HEK293 (cell line): ENCODE measurements around the gene ACACB.

Experiments used
- CTCF ChIA-PET: fragments of 350-600 bp; formaldehyde crosslinking; extraction: SDS; loops from one replicate; lab custom pipeline; 2021; ENCODE audit warnings: antibody characterized with exemption; lab: Yijun Ruan, JAX
- POLR2A ChIA-PET: fragments of 300-600 bp; formaldehyde crosslinking; extraction: SDS; loops from one replicate; lab custom pipeline; 2020; ENCODE audit warnings: antibody characterized with exemption, inconsistent platforms; lab: Yijun Ruan, JAX
- H3K27ac ChIP-seq: fragments of 200-500 bp; sonication (Bioruptor generic); 2 replicates; pipeline ENCODE4 v1.5.1; 2014; ENCODE audit warnings: low read depth, low read length, control low read depth, inconsistent platforms; ENCODE audit errors: extremely low read depth
- H3K36me3 ChIP-seq, 2 experiments: fragments of 200-500 bp in 1 of 2; sonication (Bioruptor generic) in 1 of 2; 1 replicate in 1 of 2; 2 replicates in 1 of 2; pipeline ENCODE4 v1.5.1; 2014 to 2017; ENCODE audit warnings: inconsistent platforms in 2 of 2, low read length in 2 of 2; ENCODE audit not compliant: control insufficient read depth in 2 of 2, insufficient read depth in 1 of 2
- H3K4me1 ChIP-seq: fragments of 200-500 bp; sonication (Bioruptor generic); 2 replicates; pipeline ENCODE4 v1.5.1; 2014; ENCODE audit warnings: mild to moderate bottlenecking, low read length, inconsistent platforms; ENCODE audit not compliant: control insufficient read depth, insufficient read depth
- H3K4me3 ChIP-seq: 2 replicates; pipeline ENCODE4 v1.5.1; 2011; ENCODE audit warnings: low read depth, mild to moderate bottlenecking, control low read depth, low read length, moderate library complexity
- H3K9me3 ChIP-seq: fragments of 200-500 bp; sonication (Bioruptor generic); 2 replicates; pipeline ENCODE4 v1.5.1; 2014; ENCODE audit warnings: low read depth, low read length, inconsistent platforms; ENCODE audit not compliant: control insufficient read depth, insufficient read depth
- GLI4 ChIP-seq: fragments of 450-650 bp; formaldehyde crosslinking; IDR thresholded peaks from 2 replicates; pipeline ENCODE4 v1.5.1; 2016; ENCODE audit warnings: missing biosample characterization, missing genetic modification characterization
- MZF1 ChIP-seq: fragments of 450-650 bp; formaldehyde crosslinking; IDR thresholded peaks from 2 replicates; pipeline ENCODE4 v1.5.1; 2017; ENCODE audit warnings: missing biosample characterization, missing genetic modification characterization, borderline replicate concordance
- REPIN1 ChIP-seq: fragments of 450-650 bp; formaldehyde crosslinking; IDR thresholded peaks from 2 replicates; pipeline ENCODE4 v1.5.1; 2017; ENCODE audit warnings: missing biosample characterization, missing genetic modification characterization, low read depth
- SCRT1 ChIP-seq: fragments of 450-650 bp; formaldehyde crosslinking; IDR thresholded peaks from 2 replicates; pipeline ENCODE4 v1.5.1; 2016; ENCODE audit warnings: missing biosample characterization, missing genetic modification characterization, borderline replicate concordance
- ZNF138 ChIP-seq: fragments of 450-650 bp; formaldehyde crosslinking; IDR thresholded peaks from 2 replicates; pipeline ENCODE4 v1.5.1; 2016; ENCODE audit warnings: missing biosample characterization, missing genetic modification characterization, borderline replicate concordance
- ZNF214 ChIP-seq: fragments of 450-650 bp; formaldehyde crosslinking; IDR thresholded peaks from 2 replicates; pipeline ENCODE4 v1.5.1; 2017; ENCODE audit warnings: missing biosample characterization, mild to moderate bottlenecking, missing genetic modification characterization, borderline replicate concordance
- ZNF239 ChIP-seq: fragments of 450-650 bp; formaldehyde crosslinking; IDR thresholded peaks from 2 replicates; pipeline ENCODE4 v1.5.1; 2016; ENCODE audit warnings: missing biosample characterization, missing genetic modification characterization
- ZNF274 ChIP-seq, 2 experiments: fragments of 200-500 bp in 1 of 2; fragments of 450-650 bp in 1 of 2; sonication (Bioruptor generic) in 1 of 2; formaldehyde crosslinking in 1 of 2; IDR thresholded peaks; 2 replicates each; pipeline versions ENCODE4 v1.5.1 to v1.6.1; 2014 to 2016; ENCODE audit warnings: borderline replicate concordance in 1 of 2, inconsistent platforms in 1 of 2, low read length in 1 of 2, missing biosample characterization in 1 of 2, missing genetic modification characterization in 1 of 2
- ZNF404 ChIP-seq: fragments of 450-650 bp; formaldehyde crosslinking; IDR thresholded peaks from 2 replicates; pipeline ENCODE4 v1.5.1; 2017; ENCODE audit warnings: missing biosample characterization, missing genetic modification characterization
- ZNF677 ChIP-seq: fragments of 450-650 bp; IDR thresholded peaks from 2 replicates; pipeline ENCODE4 v1.5.0; 2018; ENCODE audit warnings: missing biosample characterization, mild to moderate bottlenecking, missing genetic modification characterization, moderate library complexity
- ZNF701 ChIP-seq: fragments of 450-650 bp; formaldehyde crosslinking; IDR thresholded peaks from 2 replicates; pipeline ENCODE4 v1.5.1; 2016; ENCODE audit warnings: missing biosample characterization, missing genetic modification characterization
- ZXDB ChIP-seq: fragments of 450-650 bp; formaldehyde crosslinking; IDR thresholded peaks from 2 replicates; pipeline ENCODE4 v1.5.1; 2016; ENCODE audit warnings: missing biosample characterization, missing genetic modification characterization
- TF ChIP-seq, protein P1 (sequence below): fragments of 450-650 bp; formaldehyde crosslinking; IDR thresholded peaks from 2 replicates; pipeline ENCODE4 v1.5.1; 2016; ENCODE audit warnings: missing biosample characterization, missing genetic modification characterization
- TF ChIP-seq, protein P2 (sequence below): fragments of 450-650 bp; formaldehyde crosslinking; IDR thresholded peaks from 2 replicates; pipeline ENCODE4 v1.5.1; 2017; ENCODE audit warnings: missing biosample characterization, missing genetic modification characterization
- TF ChIP-seq, protein P3 (sequence below): fragments of 450-650 bp; formaldehyde crosslinking; IDR thresholded peaks from 2 replicates; pipeline ENCODE4 v1.5.1; 2017; ENCODE audit warnings: missing biosample characterization, missing genetic modification characterization
- TF ChIP-seq, protein P4 (sequence below): fragments of 450-650 bp; formaldehyde crosslinking; optimal IDR thresholded peaks from 2 replicates; pipeline ENCODE3; 2016; ENCODE audit warnings: missing biosample characterization, mild to moderate bottlenecking, missing genetic modification characterization
- TF ChIP-seq, protein P5 (sequence below): fragments of 450-650 bp; formaldehyde crosslinking; IDR thresholded peaks from 2 replicates; pipeline ENCODE4 v1.5.1; 2016; ENCODE audit warnings: missing biosample characterization, missing genetic modification characterization

The ACACB gene

DNA sequence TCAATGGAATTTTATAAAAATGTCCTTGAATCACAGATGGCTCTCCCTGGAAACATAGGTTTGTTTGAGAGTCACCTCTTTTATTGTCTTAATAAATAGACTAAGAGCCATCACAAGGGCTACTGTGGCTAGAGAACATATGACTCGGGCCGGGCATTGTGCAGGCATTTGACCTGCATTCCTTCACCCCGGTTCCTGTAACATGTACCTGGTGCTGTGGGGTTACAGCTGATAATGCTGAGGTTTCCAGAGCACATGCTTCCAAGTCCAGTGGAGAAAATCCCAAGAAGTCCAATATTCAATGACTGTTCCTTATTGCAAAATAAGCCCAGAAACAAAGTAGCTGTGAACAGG is 1.0 kb upstream of the ACACB start (continued):
- TF ChIP-seq, protein P1, sequence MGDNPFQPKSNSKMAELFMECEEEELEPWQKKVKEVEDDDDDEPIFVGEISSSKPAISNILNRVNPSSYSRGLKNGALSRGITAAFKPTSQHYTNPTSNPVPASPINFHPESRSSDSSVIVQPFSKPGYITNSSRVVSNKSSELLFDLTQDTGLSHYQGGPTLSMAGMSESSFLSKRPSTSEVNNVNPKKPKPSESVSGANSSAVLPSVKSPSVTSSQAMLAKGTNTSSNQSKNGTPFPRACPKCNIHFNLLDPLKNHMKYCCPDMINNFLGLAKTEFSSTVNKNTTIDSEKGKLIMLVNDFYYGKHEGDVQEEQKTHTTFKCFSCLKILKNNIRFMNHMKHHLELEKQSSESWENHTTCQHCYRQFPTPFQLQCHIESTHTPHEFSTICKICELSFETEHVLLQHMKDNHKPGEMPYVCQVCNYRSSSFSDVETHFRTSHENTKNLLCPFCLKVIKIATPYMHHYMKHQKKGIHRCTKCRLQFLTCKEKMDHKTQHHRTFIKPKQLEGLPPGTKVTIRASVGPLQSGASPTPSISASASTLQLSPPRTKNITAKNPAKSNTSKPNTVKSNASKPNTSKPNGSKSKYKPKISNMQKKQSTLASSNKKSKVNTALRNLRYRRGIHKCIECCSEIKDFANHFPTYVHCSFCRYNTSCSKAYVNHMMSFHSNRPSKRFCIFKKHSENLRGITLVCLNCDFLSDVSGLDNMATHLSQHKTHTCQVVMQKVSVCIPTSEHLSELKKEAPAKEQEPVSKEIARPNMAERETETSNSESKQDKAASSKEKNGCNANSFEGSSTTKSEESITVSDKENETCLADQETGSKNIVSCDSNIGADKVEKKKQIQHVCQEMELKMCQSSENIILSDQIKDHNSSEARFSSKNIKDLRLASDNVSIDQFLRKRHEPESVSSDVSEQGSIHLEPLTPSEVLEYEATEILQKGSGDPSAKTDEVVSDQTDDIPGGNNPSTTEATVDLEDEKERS (tag by site-specific recombination): no peak
- TF ChIP-seq ZNF404 (tag by site-specific recombination) (no peak), SCRT1 (no peak), MZF1 (tag by site-specific recombination) (no peak), ZNF274 (IDR thresholded peaks at IDR 0.05; ENCODE audit: low read length) (no peak), ZNF274 (tag by site-specific recombination; IDR thresholded peaks at IDR 0.05; ENCODE audit: borderline replicate concordance) (no peak)
- TF ChIP-seq, protein P2, sequence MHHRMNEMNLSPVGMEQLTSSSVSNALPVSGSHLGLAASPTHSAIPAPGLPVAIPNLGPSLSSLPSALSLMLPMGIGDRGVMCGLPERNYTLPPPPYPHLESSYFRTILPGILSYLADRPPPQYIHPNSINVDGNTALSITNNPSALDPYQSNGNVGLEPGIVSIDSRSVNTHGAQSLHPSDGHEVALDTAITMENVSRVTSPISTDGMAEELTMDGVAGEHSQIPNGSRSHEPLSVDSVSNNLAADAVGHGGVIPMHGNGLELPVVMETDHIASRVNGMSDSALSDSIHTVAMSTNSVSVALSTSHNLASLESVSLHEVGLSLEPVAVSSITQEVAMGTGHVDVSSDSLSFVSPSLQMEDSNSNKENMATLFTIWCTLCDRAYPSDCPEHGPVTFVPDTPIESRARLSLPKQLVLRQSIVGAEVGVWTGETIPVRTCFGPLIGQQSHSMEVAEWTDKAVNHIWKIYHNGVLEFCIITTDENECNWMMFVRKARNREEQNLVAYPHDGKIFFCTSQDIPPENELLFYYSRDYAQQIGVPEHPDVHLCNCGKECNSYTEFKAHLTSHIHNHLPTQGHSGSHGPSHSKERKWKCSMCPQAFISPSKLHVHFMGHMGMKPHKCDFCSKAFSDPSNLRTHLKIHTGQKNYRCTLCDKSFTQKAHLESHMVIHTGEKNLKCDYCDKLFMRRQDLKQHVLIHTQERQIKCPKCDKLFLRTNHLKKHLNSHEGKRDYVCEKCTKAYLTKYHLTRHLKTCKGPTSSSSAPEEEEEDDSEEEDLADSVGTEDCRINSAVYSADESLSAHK (tag by site-specific recombination): no peak

DNA sequence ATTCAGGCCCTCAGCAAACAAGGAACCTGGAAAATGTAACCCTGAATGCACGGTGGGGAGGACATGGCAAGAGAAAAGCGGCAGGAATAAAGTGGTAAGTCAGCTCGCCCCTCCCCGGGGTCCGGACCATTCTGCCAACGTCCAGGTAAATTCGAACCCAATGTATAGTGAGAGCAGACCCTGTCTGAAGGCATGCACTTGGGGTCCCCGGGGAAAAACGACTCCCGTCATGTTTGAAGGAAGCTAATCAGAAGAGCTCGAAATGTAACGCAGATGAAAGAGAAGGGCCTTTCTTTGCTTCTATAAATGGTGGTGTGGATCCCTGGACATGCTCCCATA is 193 bp downstream of the ACACB start:
- CTCF ChIA-PET: interaction anchor here (0.5 kb wide), 1 partner anchor 10 kb away, joined by 3 read pairs; no protein-coding TSS in a partner anchor
- H3K4me1 ChIP-seq: no peaks in the 10 kb centered on the region
- H3K27ac ChIP-seq: no peak overlapping the region
- no peak for TF ChIP-seq ZNF677 (tag by site-specific recombination)
- TF ChIP-seq ZNF138: no peak
- no peak for TF ChIP-seq REPIN1 (tag by site-specific recombination)
- TF ChIP-seq ZXDB (tag by site-specific recombination): no peak
- POLR2A ChIA-PET: no interaction called here
- H3K9me3 ChIP-seq: no peaks in the 10 kb centered on the region
- no peaks in the 10 kb centered on the region for H3K36me3 ChIP-seq
- H3K4me3 ChIP-seq: no peak overlapping the region

DNA sequence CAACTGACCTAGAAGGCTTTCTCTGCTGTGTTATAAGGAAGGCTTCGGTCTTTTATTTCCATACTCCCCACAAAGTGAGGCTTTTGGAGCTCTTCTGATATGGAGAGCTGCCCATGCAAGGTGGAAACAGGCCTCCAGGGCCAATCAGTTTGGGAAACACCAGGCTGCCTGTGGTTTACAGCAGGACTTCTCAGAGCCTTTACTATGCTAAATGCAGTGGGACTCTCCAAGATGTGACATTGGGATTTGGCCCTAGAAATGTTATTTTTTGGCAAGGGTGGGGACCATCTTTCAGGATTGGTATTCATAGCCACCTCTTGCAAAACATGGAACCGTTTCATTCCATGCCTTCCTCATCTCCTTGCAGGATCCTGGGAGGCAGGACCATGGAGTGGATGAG is 3.7 kb downstream of the ACACB start:
- Histone ChIP-seq H3K36me3 (no peaks in the 10 kb centered on the region), H3K27ac (no peak overlapping the region), H3K4me3 (no peak overlapping the region), H3K9me3 (no peaks in the 10 kb centered on the region), H3K4me1 (no peaks in the 10 kb centered on the region)
- CTCF ChIA-PET: interaction anchor here (0.6 to 1.7 kb wide), 5 partner anchors 8 to 43 kb away, joined by 3 to 4 read pairs (median 3); no protein-coding TSS in a partner anchor
- TF ChIP-seq ZNF701 (no peak), ZNF239 (tag by site-specific recombination) (peak; percentile 93)
- POLR2A ChIA-PET: no interaction called here

DNA sequence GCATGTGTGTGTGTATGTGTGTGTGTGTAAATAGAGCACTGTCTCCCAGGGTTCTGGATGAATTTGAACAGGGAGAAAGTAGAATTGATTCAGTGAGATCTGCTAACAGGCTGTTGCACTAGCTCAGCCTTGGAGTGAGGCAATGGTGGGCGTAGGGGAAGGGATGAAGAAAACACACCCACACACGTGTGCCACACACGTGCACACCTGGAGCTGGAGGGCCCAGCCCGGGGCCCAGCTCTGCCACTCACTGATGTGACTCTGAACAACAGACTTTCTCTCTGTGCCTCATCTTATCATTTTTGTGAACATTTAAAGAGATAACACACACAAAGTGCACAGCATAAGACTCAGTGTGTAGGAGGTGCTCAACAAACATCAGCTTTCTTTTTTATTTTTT is 4.2 kb downstream of the ACACB start:
- Histone ChIP-seq H3K36me3 (no peaks in the 10 kb centered on the region), H3K9me3 (no peaks in the 10 kb centered on the region), H3K4me3 (no peak overlapping the region), H3K4me1 (no peaks in the 10 kb centered on the region), H3K27ac (no peak overlapping the region)
- CTCF ChIA-PET: interaction anchor here (1.6 to 1.7 kb wide), 2 partner anchors 8 to 14 kb away, joined by 3 to 9 read pairs; no protein-coding TSS in a partner anchor
- POLR2A ChIA-PET: no interaction called here
- TF ChIP-seq, protein P3, sequence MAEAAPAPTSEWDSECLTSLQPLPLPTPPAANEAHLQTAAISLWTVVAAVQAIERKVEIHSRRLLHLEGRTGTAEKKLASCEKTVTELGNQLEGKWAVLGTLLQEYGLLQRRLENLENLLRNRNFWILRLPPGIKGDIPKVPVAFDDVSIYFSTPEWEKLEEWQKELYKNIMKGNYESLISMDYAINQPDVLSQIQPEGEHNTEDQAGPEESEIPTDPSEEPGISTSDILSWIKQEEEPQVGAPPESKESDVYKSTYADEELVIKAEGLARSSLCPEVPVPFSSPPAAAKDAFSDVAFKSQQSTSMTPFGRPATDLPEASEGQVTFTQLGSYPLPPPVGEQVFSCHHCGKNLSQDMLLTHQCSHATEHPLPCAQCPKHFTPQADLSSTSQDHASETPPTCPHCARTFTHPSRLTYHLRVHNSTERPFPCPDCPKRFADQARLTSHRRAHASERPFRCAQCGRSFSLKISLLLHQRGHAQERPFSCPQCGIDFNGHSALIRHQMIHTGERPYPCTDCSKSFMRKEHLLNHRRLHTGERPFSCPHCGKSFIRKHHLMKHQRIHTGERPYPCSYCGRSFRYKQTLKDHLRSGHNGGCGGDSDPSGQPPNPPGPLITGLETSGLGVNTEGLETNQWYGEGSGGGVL (tag by site-specific recombination): no peak
- TF ChIP-seq, protein P4, sequence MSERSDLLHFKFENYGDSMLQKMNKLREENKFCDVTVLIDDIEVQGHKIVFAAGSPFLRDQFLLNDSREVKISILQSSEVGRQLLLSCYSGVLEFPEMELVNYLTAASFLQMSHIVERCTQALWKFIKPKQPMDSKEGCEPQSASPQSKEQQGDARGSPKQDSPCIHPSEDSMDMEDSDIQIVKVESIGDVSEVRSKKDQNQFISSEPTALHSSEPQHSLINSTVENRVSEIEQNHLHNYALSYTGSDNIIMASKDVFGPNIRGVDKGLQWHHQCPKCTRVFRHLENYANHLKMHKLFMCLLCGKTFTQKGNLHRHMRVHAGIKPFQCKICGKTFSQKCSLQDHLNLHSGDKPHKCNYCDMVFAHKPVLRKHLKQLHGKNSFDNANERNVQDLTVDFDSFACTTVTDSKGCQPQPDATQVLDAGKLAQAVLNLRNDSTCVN (tag by site-specific recombination): no peak
- TF ChIP-seq GLI4 (no peak), ZNF214 (tag by site-specific recombination) (no peak)
- TF ChIP-seq, protein P5, sequence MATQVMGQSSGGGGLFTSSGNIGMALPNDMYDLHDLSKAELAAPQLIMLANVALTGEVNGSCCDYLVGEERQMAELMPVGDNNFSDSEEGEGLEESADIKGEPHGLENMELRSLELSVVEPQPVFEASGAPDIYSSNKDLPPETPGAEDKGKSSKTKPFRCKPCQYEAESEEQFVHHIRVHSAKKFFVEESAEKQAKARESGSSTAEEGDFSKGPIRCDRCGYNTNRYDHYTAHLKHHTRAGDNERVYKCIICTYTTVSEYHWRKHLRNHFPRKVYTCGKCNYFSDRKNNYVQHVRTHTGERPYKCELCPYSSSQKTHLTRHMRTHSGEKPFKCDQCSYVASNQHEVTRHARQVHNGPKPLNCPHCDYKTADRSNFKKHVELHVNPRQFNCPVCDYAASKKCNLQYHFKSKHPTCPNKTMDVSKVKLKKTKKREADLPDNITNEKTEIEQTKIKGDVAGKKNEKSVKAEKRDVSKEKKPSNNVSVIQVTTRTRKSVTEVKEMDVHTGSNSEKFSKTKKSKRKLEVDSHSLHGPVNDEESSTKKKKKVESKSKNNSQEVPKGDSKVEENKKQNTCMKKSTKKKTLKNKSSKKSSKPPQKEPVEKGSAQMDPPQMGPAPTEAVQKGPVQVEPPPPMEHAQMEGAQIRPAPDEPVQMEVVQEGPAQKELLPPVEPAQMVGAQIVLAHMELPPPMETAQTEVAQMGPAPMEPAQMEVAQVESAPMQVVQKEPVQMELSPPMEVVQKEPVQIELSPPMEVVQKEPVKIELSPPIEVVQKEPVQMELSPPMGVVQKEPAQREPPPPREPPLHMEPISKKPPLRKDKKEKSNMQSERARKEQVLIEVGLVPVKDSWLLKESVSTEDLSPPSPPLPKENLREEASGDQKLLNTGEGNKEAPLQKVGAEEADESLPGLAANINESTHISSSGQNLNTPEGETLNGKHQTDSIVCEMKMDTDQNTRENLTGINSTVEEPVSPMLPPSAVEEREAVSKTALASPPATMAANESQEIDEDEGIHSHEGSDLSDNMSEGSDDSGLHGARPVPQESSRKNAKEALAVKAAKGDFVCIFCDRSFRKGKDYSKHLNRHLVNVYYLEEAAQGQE: no peak
